ENCODE data around the gene LMOD2.

The LMOD2 gene

GRCh38 chr7:123641901-123642300 is 13.8 kb upstream of the LMOD2 start:
- DNase-seq = no peak

- no peak for DNase-seq
These were observed 11.9 kb upstream of the LMOD2 start for GRCh38 chr7:123643495-123644441.

GRCh38 chr7:123645516-123645915 is 10.2 kb upstream of the LMOD2 start:
- no peak for DNase-seq

GRCh38 chr7:123647106-123647730 is 8.4 kb upstream of the LMOD2 start:
- no peak for DNase-seq

GRCh38 chr7:123649964-123650363 is 5.7 kb upstream of the LMOD2 start:
- DNase-seq = no peak

- no peak for DNase-seq
These were observed 5.1 kb upstream of the LMOD2 start for GRCh38 chr7:123650595-123650994.

GRCh38 chr7:123652406-123652805 is 3.3 kb upstream of the LMOD2 start:
- no peak for DNase-seq

- DNase-seq = no peak
These were observed 2.5 kb upstream of the LMOD2 start for GRCh38 chr7:123653162-123653561.

- DNase-seq = no peak
These were observed 1.1 kb downstream of the LMOD2 start for GRCh38 chr7:123656544-123657303.

GRCh38 chr7:123657304-123657685 is 1.6 kb downstream of the LMOD2 start:
- DNase-seq = no peak

GRCh38 chr7:123658023-123658422 is 2.4 kb downstream of the LMOD2 start:
- no peak for DNase-seq

- no peak for DNase-seq
These were observed 5.1 kb downstream of the LMOD2 start for GRCh38 chr7:123660514-123661354.

- DNase-seq = no peak
These were observed 6.1 kb downstream of the LMOD2 start for GRCh38 chr7:123661765-123662164.

GRCh38 chr7:123662293-123662692 is 6.6 kb downstream of the LMOD2 start:
- no peak for DNase-seq

GRCh38 chr7:123662755-123663154 is 7.1 kb downstream of the LMOD2 start:
- DNase-seq = no peak

GRCh38 chr7:123663200-123663599 is 7.5 kb downstream of the LMOD2 start:
- DNase-seq = no peak

- DNase-seq = no peak
These were observed 9.5 kb downstream of the LMOD2 start for GRCh38 chr7:123665157-123665556.

- DNase-seq = no peak
These were observed 10.2 kb downstream of the LMOD2 start for GRCh38 chr7:123665896-123666295.

- DNase-seq = no peak
These were observed 10.8 kb downstream of the LMOD2 start for GRCh38 chr7:123666492-123666891.

- no peak for DNase-seq
These were observed 13.8 kb downstream of the LMOD2 start for GRCh38 chr7:123669485-123669884.

- DNase-seq = no peak
These were observed 17.6 kb downstream of the LMOD2 start for GRCh38 chr7:123673137-123673732.

GRCh38 chr7:123673752-123674398 is 18.2 kb downstream of the LMOD2 start:
- DNase-seq = no peak
